SK-N-SH treated with all-trans-retinoic acid at 6 μM for 48 hours (cell line): ENCODE measurements around the gene CEMIP.

Experiments
- ATAC-seq: fragments of 200-7000 bp; cut with Tn5 transposase; 3 replicates; pipeline ENCODE4 v1.9.1; 2020; ENCODE audit warnings: mild to moderate bottlenecking, moderate library complexity
- ARNTL ChIP-seq: fragments of 450-650 bp; formaldehyde crosslinking; IDR thresholded peaks from 2 replicates; pipeline ENCODE4 v1.5.0; 2020; ENCODE audit warnings: low read depth, mild to moderate bottlenecking, moderate library complexity, borderline replicate concordance
- BACH2 ChIP-seq: fragments of 250-450 bp; sonication (Bioruptor Pico); IDR thresholded peaks from 2 replicates; pipeline ENCODE4 v1.9.0; 2021; ENCODE audit warnings: mild to moderate bottlenecking, borderline replicate concordance
- CREB5 ChIP-seq: fragments of 250-450 bp; sonication (Bioruptor Pico); IDR thresholded peaks from 2 replicates; pipeline ENCODE4 v1.5.1; 2020; ENCODE audit warnings: low read depth, mild to moderate bottlenecking, moderate library complexity
- CSDC2 ChIP-seq: fragments of 250-450 bp; sonication (Bioruptor Pico); IDR thresholded peaks from 2 replicates; pipeline ENCODE4 v1.5.0; 2020; ENCODE audit warnings: mild to moderate bottlenecking, moderate library complexity
- CSRNP3 ChIP-seq: fragments of 250-450 bp; sonication (Bioruptor Pico); IDR thresholded peaks from 2 replicates; pipeline ENCODE4 v1.5.1; 2021; ENCODE audit warnings: mild to moderate bottlenecking, moderate library complexity
- ESRRG ChIP-seq: fragments of 250-450 bp; sonication (Bioruptor Pico); IDR thresholded peaks from 2 replicates; pipeline ENCODE4 v1.6.1; 2021; ENCODE audit warnings: mild to moderate bottlenecking
- GLIS3 ChIP-seq: fragments of 250-450 bp; sonication (Bioruptor Pico); IDR thresholded peaks from 2 replicates; pipeline ENCODE4 v1.5.0; 2020; ENCODE audit warnings: mild to moderate bottlenecking, moderate library complexity
- ISL1 ChIP-seq: fragments of 250-450 bp; sonication (Bioruptor Pico); IDR thresholded peaks from 2 replicates; pipeline ENCODE4 v2.1.2; 2022; ENCODE audit warnings: mild to moderate bottlenecking, moderate library complexity
- OSR1 ChIP-seq: fragments of 250-450 bp; sonication (Bioruptor Pico); IDR thresholded peaks from 2 replicates; pipeline ENCODE4 v1.8.0; 2022; ENCODE audit warnings: moderate library complexity, mild to moderate bottlenecking, inconsistent platforms
- PATZ1 ChIP-seq: fragments of 250-450 bp; sonication (Bioruptor Pico); IDR thresholded peaks from 2 replicates; pipeline ENCODE4 v1.8.0; 2020; ENCODE audit warnings: mild to moderate bottlenecking, moderate library complexity, borderline replicate concordance
- POU6F1 ChIP-seq: fragments of 250-450 bp; sonication (Bioruptor Pico); IDR thresholded peaks from 2 replicates; pipeline ENCODE4 v1.8.0; 2021; ENCODE audit warnings: low read depth, mild to moderate bottlenecking, moderate library complexity, borderline replicate concordance
- PPARA ChIP-seq: fragments of 250-450 bp; sonication (Bioruptor Pico); IDR thresholded peaks from 2 replicates; pipeline ENCODE4 v1.5.0; 2020; ENCODE audit warnings: mild to moderate bottlenecking, borderline replicate concordance
- RARB ChIP-seq: fragments of 250-450 bp; sonication (Bioruptor Pico); IDR thresholded peaks from 2 replicates; pipeline ENCODE4 v1.8.0; 2021; ENCODE audit warnings: mild to moderate bottlenecking, moderate library complexity
- TOX ChIP-seq: fragments of 250-450 bp; sonication (Bioruptor Pico); IDR thresholded peaks from 2 replicates; pipeline ENCODE4 v1.8.0; 2021; ENCODE audit warnings: mild to moderate bottlenecking, moderate library complexity, borderline replicate concordance
- TSHZ2 ChIP-seq: fragments of 250-450 bp; sonication (Bioruptor Pico); IDR thresholded peaks from 2 replicates; pipeline ENCODE4 v1.5.0; 2020; ENCODE audit warnings: mild to moderate bottlenecking, moderate library complexity
- ZC3H10 ChIP-seq: fragments of 250-450 bp; sonication (Bioruptor Pico); IDR thresholded peaks from 2 replicates; pipeline ENCODE4 v1.5.1; 2021; ENCODE audit warnings: mild to moderate bottlenecking, moderate library complexity
- ZFP3 ChIP-seq: fragments of 250-450 bp; sonication (Bioruptor Pico); IDR thresholded peaks from 2 replicates; pipeline ENCODE4 v1.5.0; 2020; ENCODE audit warnings: mild to moderate bottlenecking, moderate library complexity
- ZFP30 ChIP-seq: fragments of 450-650 bp; formaldehyde crosslinking; IDR thresholded peaks from 2 replicates; pipeline ENCODE4 v1.5.0; 2022; ENCODE audit warnings: mild to moderate bottlenecking, moderate library complexity
- ZNF565 ChIP-seq: fragments of 450-650 bp; formaldehyde crosslinking; conservative IDR thresholded peaks from 2 replicates; pipeline ENCODE4 v1.5.0; 2020; ENCODE audit warnings: low read depth, mild to moderate bottlenecking, moderate library complexity
- ZNF70 ChIP-seq: fragments of 450-650 bp; formaldehyde crosslinking; IDR thresholded peaks from 2 replicates; pipeline ENCODE4 v1.5.0; 2020; ENCODE audit warnings: mild to moderate bottlenecking, moderate library complexity
- ZNF8 ChIP-seq: fragments of 450-650 bp; formaldehyde crosslinking; IDR thresholded peaks from 2 replicates; pipeline ENCODE4 v1.5.0; 2020; ENCODE audit warnings: mild to moderate bottlenecking, moderate library complexity

CEMIP gene

GRCh38 chr15:80820092-80820491, 40.9 kb downstream of the CEMIP start:
- ATAC-seq: no peak
- TF ChIP-seq TOX (no peak), RARB (CRISPR knock-in tag) (no peak), ZNF70 (CRISPR knock-in tag) (no peak), CREB5 (no peak), ZC3H10 (CRISPR knock-in tag) (no peak), POU6F1 (CRISPR knock-in tag) (no peak), PATZ1 (no peak), ESRRG (CRISPR knock-in tag) (no peak), ZNF565 (CRISPR knock-in tag) (no peak), CSRNP3 (CRISPR knock-in tag) (no peak), ZFP3 (CRISPR knock-in tag) (no peak), GLIS3 (CRISPR knock-in tag) (no peak), ISL1 (CRISPR knock-in tag) (no peak), TSHZ2 (CRISPR knock-in tag) (no peak), ARNTL (no peak), CSDC2 (CRISPR knock-in tag) (no peak), PPARA (no peak), BACH2 (CRISPR knock-in tag) (no peak), ZFP30 (CRISPR knock-in tag) (no peak), ZNF8 (CRISPR knock-in tag) (no peak)

- no peak for TF ChIP-seq TSHZ2 (CRISPR knock-in tag)
- TF ChIP-seq BACH2 (CRISPR knock-in tag): no peak
- no peak for TF ChIP-seq GLIS3 (CRISPR knock-in tag)
- no peak for TF ChIP-seq ZFP30 (CRISPR knock-in tag)
- TF ChIP-seq PATZ1: no peak
- no peak for TF ChIP-seq RARB (CRISPR knock-in tag)
- no peak for TF ChIP-seq ISL1 (CRISPR knock-in tag)
- TF ChIP-seq ZFP3 (CRISPR knock-in tag): no peak
- no peak for TF ChIP-seq POU6F1 (CRISPR knock-in tag)
- TF ChIP-seq ARNTL: no peak
- TF ChIP-seq OSR1 (CRISPR knock-in tag): no peak
- TF ChIP-seq PPARA: no peak
- no peak for ATAC-seq
Observed at GRCh38 chr15:80822256-80822655, 43.1 kb downstream of the CEMIP start.
